ENCODE measurements around the gene TIMM13.

The TIMM13 gene

GRCh38 chr19:2380567-2380966, 46.8 kb downstream of the TIMM13 start:
- no peak for DNase-seq

- peak in 1 of 2 experiments; percentile 12 for DNase-seq
These were observed 50.4 kb downstream of the TIMM13 start for GRCh38 chr19:2376784-2377519.

Data from NCI-H524 (cell line).